Esophagus squamous epithelium (tissue), 5 donors: Measurements from ENCODE around the gene CRYL1. TPM values are rescaled to one million over a fixed set of nuclear protein-coding genes. Genes with fewer than 3 reads are reported as not detected.

Source experiments
- DNase-seq: peaks from one replicate; lab custom pipeline; 2025; lab: John Stamatoyannopoulos, UW
- H3K27ac ChIP-seq, 4 donors: fragments of 200-600 bp; sonication (generic); one replicate each; pipeline ENCODE4 v1.5.1; 2016 to 2019; ENCODE audit warnings: mild to moderate bottlenecking in 1 of 4
- H3K27me3 ChIP-seq, 4 donors: fragments of 200-600 bp; sonication (generic); 1 replicate in 3 of 4; 2 replicates in 1 of 4; pipeline versions ENCODE4 v1.5.1 to v1.6.0; 2017 to 2021; ENCODE audit warnings: antibody characterized with exemption in 1 of 4
- H3K36me3 ChIP-seq, 3 donors: fragments of 200-600 bp; sonication (generic); one replicate each; pipeline ENCODE4 v1.5.1; 2016 to 2019
- H3K4me1 ChIP-seq, 3 donors: fragments of 200-600 bp; sonication (generic); one replicate each; pipeline ENCODE4 v1.5.1; 2017 to 2019
- H3K4me3 ChIP-seq, 4 donors: fragments of 200-600 bp; sonication (generic); 1 replicate in 3 of 4; 2 replicates in 1 of 4; pipeline ENCODE4 v1.5.1; 2016 to 2019; ENCODE audit warnings: mild to moderate bottlenecking in 2 of 4, moderate library complexity in 1 of 4
- H3K9me3 ChIP-seq, 3 donors: fragments of 200-600 bp; sonication (generic); one replicate each; pipeline ENCODE4 v1.5.1; 2016 to 2019
- POLR2A ChIP-seq, 4 donors: fragments of 450-650 bp; IDR thresholded peaks; one replicate each; pipeline ENCODE4 v1.6.1; 2017; ENCODE audit warnings: antibody characterized with exemption in 4 of 4, mild to moderate bottlenecking in 4 of 4, moderate library complexity in 3 of 4
- WGBS, 2 donors: methylation state at CpG; one replicate each; pipeline ENCODE4 v1.1.5; 2018; 5-methylcytosine and 5-hydroxymethylcytosine counted together
- intact Hi-C: fragments of 100-400 bp; cut with DNase I; formaldehyde crosslinking; loops from one replicate; pipeline ENCODE4 v1.15.0; 2022
- total RNA-seq, 4 donors: library from RNA; depleted of rRNA; stranded (reverse); fragments of >200 nt; gene quantifications; one replicate each; pipeline ENCODE4 v1.1.0, GENCODE V29; 2016
- TF ChIP-seq, protein P1 (sequence below), 6 experiments: fragments of 450-650 bp in 4 of 6; fragments of 200-600 bp in 2 of 6; sonication (generic) in 2 of 6; IDR thresholded peaks; one replicate each; pipeline ENCODE4 v1.5.1; 2016 to 2019; ENCODE audit warnings: antibody characterized with exemption in 6 of 6, mild to moderate bottlenecking in 4 of 6, moderate library complexity in 4 of 6
- donor health status: DM: yes; HTN: yes; CAD: no.

The CRYL1 gene
- total RNA-seq, 4 donors from 2014 or later: 12.5 to 41.2 (median 24.4) TPM

DNA sequence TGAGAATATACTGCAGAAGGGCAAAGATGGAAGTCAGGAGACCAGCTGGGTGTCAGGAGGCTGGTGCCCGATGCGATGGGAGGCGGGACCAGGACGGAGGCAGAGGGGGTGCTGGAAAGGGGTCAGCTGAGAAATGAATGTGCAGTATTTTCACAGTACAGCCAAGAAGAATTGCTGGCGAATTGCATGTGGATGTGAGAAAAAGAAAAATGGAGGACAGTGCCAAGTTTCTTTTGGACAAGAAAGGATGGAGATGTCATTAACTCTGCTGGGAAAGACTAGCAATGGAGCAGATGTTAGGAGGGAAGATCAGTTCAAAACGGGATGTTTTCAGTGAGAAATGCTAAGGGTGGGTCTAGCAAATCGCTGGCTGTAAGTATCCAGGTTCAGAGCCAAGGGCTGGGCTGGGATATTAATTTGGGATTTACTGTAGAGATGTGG is 7.0 kb downstream of the CRYL1 start:
- Histone ChIP-seq H3K27me3 (no peaks in the 10 kb centered on the region), H3K36me3 (no peaks in the 10 kb centered on the region), H3K4me1 (peaks cover 0 to 3% (median 0%) of the 10 kb centered on the region in 3 donors), H3K9me3 (no peaks in the 10 kb centered on the region), H3K27ac (no peak overlapping the region), H3K4me3 (no peak overlapping the region)
- intact Hi-C loops: no loop called here
- DNase-seq: no peak
- TF ChIP-seq POLR2A (IDR thresholded peaks at IDR 0.05): no peak
- TF ChIP-seq, protein P1, sequence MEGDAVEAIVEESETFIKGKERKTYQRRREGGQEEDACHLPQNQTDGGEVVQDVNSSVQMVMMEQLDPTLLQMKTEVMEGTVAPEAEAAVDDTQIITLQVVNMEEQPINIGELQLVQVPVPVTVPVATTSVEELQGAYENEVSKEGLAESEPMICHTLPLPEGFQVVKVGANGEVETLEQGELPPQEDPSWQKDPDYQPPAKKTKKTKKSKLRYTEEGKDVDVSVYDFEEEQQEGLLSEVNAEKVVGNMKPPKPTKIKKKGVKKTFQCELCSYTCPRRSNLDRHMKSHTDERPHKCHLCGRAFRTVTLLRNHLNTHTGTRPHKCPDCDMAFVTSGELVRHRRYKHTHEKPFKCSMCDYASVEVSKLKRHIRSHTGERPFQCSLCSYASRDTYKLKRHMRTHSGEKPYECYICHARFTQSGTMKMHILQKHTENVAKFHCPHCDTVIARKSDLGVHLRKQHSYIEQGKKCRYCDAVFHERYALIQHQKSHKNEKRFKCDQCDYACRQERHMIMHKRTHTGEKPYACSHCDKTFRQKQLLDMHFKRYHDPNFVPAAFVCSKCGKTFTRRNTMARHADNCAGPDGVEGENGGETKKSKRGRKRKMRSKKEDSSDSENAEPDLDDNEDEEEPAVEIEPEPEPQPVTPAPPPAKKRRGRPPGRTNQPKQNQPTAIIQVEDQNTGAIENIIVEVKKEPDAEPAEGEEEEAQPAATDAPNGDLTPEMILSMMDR (IDR thresholded peaks at IDR 0.05): no peak
- 59 to 60% methylated on average over 7 of the region's 7 CpGs for WGBS, 2 donors

DNA sequence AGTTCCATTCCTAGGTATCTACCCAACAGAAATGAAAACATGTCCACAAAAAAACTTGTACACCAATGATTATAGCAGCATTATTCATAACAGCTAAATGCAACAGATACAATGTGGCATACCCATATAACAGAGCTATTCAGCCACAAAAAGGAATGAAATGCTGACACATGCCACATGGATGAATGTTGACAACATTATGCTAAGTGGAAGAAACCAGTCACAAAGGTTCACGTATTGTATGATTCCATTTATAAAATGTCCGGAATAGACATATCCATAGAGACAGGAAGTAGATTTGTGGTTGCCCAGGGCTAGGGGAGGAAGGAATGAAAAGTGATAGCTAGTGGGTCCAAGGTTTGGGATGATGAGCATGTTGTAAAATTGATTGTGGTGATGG is 10.8 kb downstream of the CRYL1 start:
- intact Hi-C loops: no loop called here

DNA sequence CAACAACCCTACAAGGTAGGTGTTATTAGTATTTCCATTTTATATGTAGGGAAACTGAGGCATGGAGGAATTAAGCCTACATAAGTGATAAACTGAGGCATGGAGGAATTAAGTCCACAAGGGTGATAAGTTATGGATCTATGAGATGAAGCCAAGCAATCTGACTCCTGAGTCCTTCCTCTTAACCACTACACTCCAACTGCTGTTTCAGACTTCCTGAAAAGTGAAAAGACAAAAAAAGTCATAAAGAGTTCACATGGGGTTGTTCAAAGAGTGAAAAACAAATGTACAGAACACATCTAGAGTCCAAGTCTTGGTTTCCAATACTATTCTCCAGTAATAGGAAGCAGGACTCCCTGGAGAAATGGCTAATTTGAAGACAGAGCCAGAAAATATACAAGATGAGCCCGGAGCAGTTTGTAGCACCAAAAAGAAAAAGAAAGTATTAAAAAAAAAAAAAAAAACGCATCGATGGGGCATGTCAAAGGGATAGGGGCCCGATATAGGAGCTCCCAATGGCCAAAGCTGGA is 12.1 kb downstream of the CRYL1 start:
- Histone ChIP-seq H3K4me1 (no peaks in the 10 kb centered on the region), H3K27ac (no peak overlapping the region), H3K36me3 (peaks cover 0 to 32% (median 4%) of the 10 kb centered on the region in 3 donors), H3K27me3 (no peaks in the 10 kb centered on the region), H3K9me3 (no peaks in the 10 kb centered on the region), H3K4me3 (no peak overlapping the region)
- DNase-seq: no peak
- TF ChIP-seq, protein P1 (IDR thresholded peaks at IDR 0.05): no peak
- no peak for TF ChIP-seq POLR2A (IDR thresholded peaks at IDR 0.05)
- 43 to 80% methylated on average over 4 of the region's 4 CpGs for WGBS, 2 donors
- intact Hi-C loops: no loop called here

More for the DNA sequence above, 10.8 kb downstream of the CRYL1 start:
- no peak for DNase-seq
- Histone ChIP-seq H3K36me3 (peaks cover 0 to 27% (median 4%) of the 10 kb centered on the region in 3 donors), H3K9me3 (no peaks in the 10 kb centered on the region), H3K4me3 (no peak overlapping the region), H3K27ac (no peak overlapping the region), H3K4me1 (no peaks in the 10 kb centered on the region), H3K27me3 (no peaks in the 10 kb centered on the region)
- WGBS, 2 donors: 74 to 82% methylated on average over 2 of the region's 2 CpGs
- TF ChIP-seq POLR2A (IDR thresholded peaks at IDR 0.05): no peak
- TF ChIP-seq, protein P1 (IDR thresholded peaks at IDR 0.05): no peak

DNA sequence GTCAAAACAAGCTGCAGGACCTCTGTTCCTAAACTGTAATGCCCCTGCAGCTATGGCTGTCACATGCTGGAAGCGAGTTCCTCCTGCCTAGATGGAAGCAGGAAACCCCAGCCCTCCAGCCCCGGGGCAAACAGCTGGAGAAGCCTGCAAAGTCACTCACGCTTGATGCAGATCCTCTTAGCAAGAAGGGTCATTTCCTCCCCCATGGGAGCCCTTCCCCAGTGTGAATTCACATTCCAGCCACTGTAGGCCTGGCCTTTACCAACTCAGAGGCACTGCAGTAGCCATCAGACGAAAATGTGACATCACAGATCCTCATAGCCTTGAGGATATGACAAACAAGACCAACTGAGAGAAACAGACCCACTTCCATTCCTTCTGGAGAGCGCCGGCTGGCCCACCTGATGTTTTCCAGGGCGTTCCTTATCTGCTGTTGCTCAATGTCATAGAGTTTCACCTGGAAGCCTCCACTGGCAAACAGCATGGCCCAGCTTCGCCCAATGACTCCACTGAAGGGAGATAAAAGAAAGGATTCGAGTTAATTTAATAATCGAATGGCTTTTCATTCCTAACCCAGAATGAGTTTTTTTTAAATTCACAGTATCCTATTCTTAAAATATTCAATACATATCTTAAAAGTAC is 13.5 kb downstream of the CRYL1 start:
- no peak for DNase-seq
- no peaks in the 10 kb centered on the region for H3K27me3 ChIP-seq
- H3K36me3 ChIP-seq: peaks cover 0 to 32% (median 4%) of the 10 kb centered on the region in 3 donors
- H3K4me1 ChIP-seq: no peaks in the 10 kb centered on the region
- TF ChIP-seq POLR2A (IDR thresholded peaks at IDR 0.05): no peak
- TF ChIP-seq, protein P1 (IDR thresholded peaks at IDR 0.05): no peak
- WGBS, 2 donors: 81 to 82% methylated on average over 5 to 9 of the region's 10 CpGs
- no peaks in the 10 kb centered on the region for H3K9me3 ChIP-seq
- no peak overlapping the region for H3K27ac ChIP-seq
- intact Hi-C loops: no loop called here
- H3K4me3 ChIP-seq: no peak overlapping the region

DNA sequence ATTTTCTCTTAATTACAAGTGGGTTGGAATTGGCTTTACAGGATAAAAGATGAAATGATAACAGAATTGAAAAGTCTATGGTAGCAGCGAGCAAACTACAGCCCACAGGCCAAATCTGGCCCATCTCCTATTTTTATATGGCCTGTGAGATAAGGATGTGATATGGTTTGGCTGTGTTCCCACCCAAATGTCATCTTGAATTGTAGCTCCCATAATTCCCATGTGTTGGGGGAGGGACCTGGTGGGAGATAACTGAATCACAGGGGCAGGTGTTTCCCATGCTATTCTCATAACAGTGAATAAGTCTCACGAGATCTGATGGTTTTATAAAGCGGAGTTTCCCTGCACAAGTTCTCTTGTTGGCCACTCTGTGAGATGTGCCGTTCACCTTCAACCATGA is 19.0 kb downstream of the CRYL1 start:
- peak overlapping the region in 2 of 4 donors; percentile 36 to 40 for H3K27ac ChIP-seq
- TF ChIP-seq, protein P1 (IDR thresholded peaks at IDR 0.05): no peak
- TF ChIP-seq POLR2A (IDR thresholded peaks at IDR 0.05): no peak
- 91 to 94% methylated on average over 4 of the region's 4 CpGs for WGBS, 2 donors

More for the DNA sequence above, 19.0 kb downstream of the CRYL1 start:
- DNase-seq: no peak
- H3K9me3 ChIP-seq: no peaks in the 10 kb centered on the region
- H3K4me1 ChIP-seq: peaks cover 0 to 14% (median 0%) of the 10 kb centered on the region in 3 donors
- H3K27me3 ChIP-seq: no peaks in the 10 kb centered on the region
- H3K36me3 ChIP-seq: peaks cover 0 to 28% (median 4%) of the 10 kb centered on the region in 3 donors
- intact Hi-C loops: no loop called here
- no peak overlapping the region for H3K4me3 ChIP-seq
